Chondrocyte (in vitro differentiated cells): ENCODE data around the gene ACVRL1. TPM values are rescaled to one million over a fixed set of nuclear protein-coding genes. Genes with fewer than 3 reads are reported as not detected.
A peak's percentile ranks its signal among the peaks of the same experiment; 100 is the strongest.

ENCODE experiments used
- DNase-seq: peaks from one replicate; pipeline ENCODE4 v3.0.0; 2021; ENCODE audit warnings: mixed read lengths, low spot score
- H3K27ac Mint-ChIP-seq: one replicate; pipeline ENCODE4 v1.8.0; 2021; ENCODE audit warnings: mild to moderate bottlenecking, moderate library complexity, mixed read lengths; ENCODE audit not compliant: unreplicated experiment
- H3K27me3 Mint-ChIP-seq: 2 replicates; pipeline ENCODE4 v1.8.0; 2021; ENCODE audit warnings: low read depth, mixed read lengths
- H3K36me3 Mint-ChIP-seq: 2 replicates; pipeline ENCODE4 v1.8.0; 2021; ENCODE audit warnings: low read depth, mixed read lengths
- H3K4me1 Mint-ChIP-seq: 2 replicates; pipeline ENCODE4 v1.8.0; 2021; ENCODE audit warnings: low read depth, mild to moderate bottlenecking, mixed read lengths
- H3K4me3 Mint-ChIP-seq: one replicate; pipeline ENCODE4 v1.8.0; 2021; ENCODE audit warnings: mild to moderate bottlenecking, moderate library complexity, mixed read lengths; ENCODE audit not compliant: unreplicated experiment
- H3K9me3 Mint-ChIP-seq: 2 replicates; pipeline ENCODE4 v1.8.0; 2021; ENCODE audit warnings: low read depth, mixed read lengths
- long read RNA-seq: library from polyadenylated mRNA; stranded (forward); transcript quantifications from one replicate; pipeline ENCODE4 v2.0.0, GENCODE V29; 2021
- total RNA-seq: library from RNA; stranded (reverse); gene quantifications from 3 replicates; pipeline ENCODE4 v1.2.1, GENCODE V29; 2021
- TF ChIP-seq, protein P1 (sequence below): fragments of 200-600 bp; sonication (generic); IDR thresholded peaks from 2 replicates; pipeline ENCODE4 v1.5.0; 2021; ENCODE audit warnings: antibody characterized with exemption, mild to moderate bottlenecking, moderate library complexity

ACVRL1 gene
- total RNA-seq, result 0.36 to 0.60 TPM in 2 of 3 replicates, not detected in the other
- long read RNA-seq, result 0 reads

- H3K4me1 Mint-ChIP-seq, result peaks cover 12% of the 10 kb centered on the region
These were observed at the start of gene ACVRL1 for GRCh38 chr12:51907083-51907855. TSS of gene ACVRL1 (plus strand) at chr12:51907504. CDS start at chr12:51912475, 4,971 bp downstream.

DNA sequence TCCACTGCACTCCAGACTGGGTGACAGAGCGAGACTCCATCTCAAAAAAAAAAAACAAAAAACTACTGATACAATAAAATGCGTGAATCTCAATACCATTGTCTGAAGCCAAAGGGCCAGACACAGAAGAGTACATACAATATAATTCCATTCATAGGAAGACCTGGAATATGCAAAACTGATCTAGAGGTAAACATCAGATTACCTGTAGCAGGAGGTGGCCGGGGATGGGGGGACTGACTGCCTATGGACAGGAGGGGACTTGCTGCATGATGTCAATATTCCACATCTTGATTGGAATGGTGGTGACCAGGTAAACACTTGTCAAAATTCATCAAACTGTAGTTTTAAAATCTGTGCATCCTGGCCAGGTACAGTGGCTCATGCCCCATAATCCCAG, 46.3 kb upstream of the ACVRL1 start:
- Mint-ChIP-seq H3K27me3 (peaks cover 3% of the 10 kb centered on the region), H3K36me3 (no peaks in the 10 kb centered on the region)

More at GRCh38 chr12:51907083-51907855, at the start of gene ACVRL1:
- peaks cover 1% of the 10 kb centered on the region for H3K27me3 Mint-ChIP-seq
- H3K27ac Mint-ChIP-seq, result no peak within 1 kb of the TSS
- DNase-seq, result no peak
- TF ChIP-seq, protein P1, sequence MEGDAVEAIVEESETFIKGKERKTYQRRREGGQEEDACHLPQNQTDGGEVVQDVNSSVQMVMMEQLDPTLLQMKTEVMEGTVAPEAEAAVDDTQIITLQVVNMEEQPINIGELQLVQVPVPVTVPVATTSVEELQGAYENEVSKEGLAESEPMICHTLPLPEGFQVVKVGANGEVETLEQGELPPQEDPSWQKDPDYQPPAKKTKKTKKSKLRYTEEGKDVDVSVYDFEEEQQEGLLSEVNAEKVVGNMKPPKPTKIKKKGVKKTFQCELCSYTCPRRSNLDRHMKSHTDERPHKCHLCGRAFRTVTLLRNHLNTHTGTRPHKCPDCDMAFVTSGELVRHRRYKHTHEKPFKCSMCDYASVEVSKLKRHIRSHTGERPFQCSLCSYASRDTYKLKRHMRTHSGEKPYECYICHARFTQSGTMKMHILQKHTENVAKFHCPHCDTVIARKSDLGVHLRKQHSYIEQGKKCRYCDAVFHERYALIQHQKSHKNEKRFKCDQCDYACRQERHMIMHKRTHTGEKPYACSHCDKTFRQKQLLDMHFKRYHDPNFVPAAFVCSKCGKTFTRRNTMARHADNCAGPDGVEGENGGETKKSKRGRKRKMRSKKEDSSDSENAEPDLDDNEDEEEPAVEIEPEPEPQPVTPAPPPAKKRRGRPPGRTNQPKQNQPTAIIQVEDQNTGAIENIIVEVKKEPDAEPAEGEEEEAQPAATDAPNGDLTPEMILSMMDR, result no peak
- no peaks in the 10 kb centered on the region for H3K9me3 Mint-ChIP-seq
- H3K4me3 Mint-ChIP-seq, result no peak within 1 kb of the TSS
- no peaks in the 10 kb centered on the region for H3K36me3 Mint-ChIP-seq

GRCh38 chr12:51862947-51863346, 44.4 kb upstream of the ACVRL1 start:
- TF ChIP-seq, protein P1, result no peak
- no peaks in the 10 kb centered on the region for H3K9me3 Mint-ChIP-seq
- no peaks in the 10 kb centered on the region for H3K36me3 Mint-ChIP-seq
- no peak for DNase-seq
- H3K27ac Mint-ChIP-seq, result no peak overlapping the region
- H3K27me3 Mint-ChIP-seq, result peaks cover 3% of the 10 kb centered on the region
- peaks cover 16% of the 10 kb centered on the region for H3K4me1 Mint-ChIP-seq
- no peak overlapping the region for H3K4me3 Mint-ChIP-seq

More for the DNA sequence above, 46.3 kb upstream of the ACVRL1 start:
- no peak overlapping the region for H3K27ac Mint-ChIP-seq
- no peak overlapping the region for H3K4me3 Mint-ChIP-seq
- no peaks in the 10 kb centered on the region for H3K9me3 Mint-ChIP-seq
- no peak for DNase-seq
- peaks cover 21% of the 10 kb centered on the region for H3K4me1 Mint-ChIP-seq
- TF ChIP-seq, protein P1, result no peak

GRCh38 chr12:51863363-51863932, 43.9 kb upstream of the ACVRL1 start:
- Mint-ChIP-seq H3K4me3 (no peak overlapping the region), H3K4me1 (peaks cover 20% of the 10 kb centered on the region), H3K36me3 (no peaks in the 10 kb centered on the region), H3K27ac (no peak overlapping the region), H3K9me3 (no peaks in the 10 kb centered on the region), H3K27me3 (peaks cover 3% of the 10 kb centered on the region)
- no peak for DNase-seq
- TF ChIP-seq, protein P1, result no peak

GRCh38 chr12:51863933-51864832, 43.1 kb upstream of the ACVRL1 start:
- TF ChIP-seq, protein P1, result no peak
- Mint-ChIP-seq H3K36me3 (no peaks in the 10 kb centered on the region), H3K4me1 (peaks cover 26% of the 10 kb centered on the region), H3K9me3 (no peaks in the 10 kb centered on the region), H3K27ac (no peak overlapping the region), H3K27me3 (peaks cover 8% of the 10 kb centered on the region), H3K4me3 (peak overlapping the region; percentile 66)
- DNase-seq, result no peak
